Measurements from ENCODE around the gene DUSP10. TPM values are rescaled to one million over a fixed set of nuclear protein-coding genes. Genes with fewer than 3 reads are reported as not detected.

The DUSP10 gene
- total RNA-seq, 1 experiment from 2014 or later: 2.0 TPM

GRCh38 chr1:221759436-221759835, 17.5 kb upstream of the DUSP10 start:
- CTCF ChIA-PET: no interaction called here
- peaks cover 23% of the 10 kb centered on the region for H3K27me3 Mint-ChIP-seq (ENCODE audit: insufficient read depth, unreplicated experiment)
- DNase-seq: no peak
- intact Hi-C loops (cut with micrococcal nuclease; ENCODE audit: unreplicated experiment): no loop called here
- H3K4me1 Mint-ChIP-seq (ENCODE audit: low read depth, unreplicated experiment): no peaks in the 10 kb centered on the region
- BruUV-seq (replicated peaks): no TSS peak
- H3K36me3 Mint-ChIP-seq (ENCODE audit: insufficient read depth, unreplicated experiment): no peaks in the 10 kb centered on the region
- no peaks in the 10 kb centered on the region for H3K36me3 ChIP-seq (ENCODE audit: control insufficient read depth, insufficient read depth, low read length)
- no peaks in the 10 kb centered on the region for H3K4me1 ChIP-seq
- no peak overlapping the region for H3K4me3 ChIP-seq (ENCODE audit: low read depth, low read length)
- no peak for TF ChIP-seq CTCF (IDR thresholded peaks at IDR 0.05; ENCODE audit: insufficient read depth in 1 of 2, low read depth in 1 of 2, low read length in 1 of 2, severe bottlenecking in 1 of 2, unreplicated experiment in 1 of 2)
- no peaks in the 10 kb centered on the region for H3K27me3 ChIP-seq (replicated peaks; ENCODE audit: control insufficient read depth, insufficient read depth, low read length)
- H3K9me3 ChIP-seq: no peaks in the 10 kb centered on the region
- POLR2A ChIA-PET: no interaction called here
- H3K9me3 Mint-ChIP-seq (ENCODE audit: unreplicated experiment): no peaks in the 10 kb centered on the region
- H3K4me3 Mint-ChIP-seq (ENCODE audit: unreplicated experiment): no peak overlapping the region
- no peak overlapping the region for H3K27ac Mint-ChIP-seq (ENCODE audit: unreplicated experiment)

- DNase-seq: no peak
- no peaks in the 10 kb centered on the region for H3K27me3 ChIP-seq (replicated peaks; ENCODE audit: control insufficient read depth, insufficient read depth, low read length)
- H3K4me1 ChIP-seq: no peaks in the 10 kb centered on the region
- CTCF ChIA-PET: no interaction called here
- Mint-ChIP-seq H3K4me1 (ENCODE audit: low read depth, unreplicated experiment) (no peaks in the 10 kb centered on the region), H3K27ac (ENCODE audit: unreplicated experiment) (no peak overlapping the region), H3K36me3 (ENCODE audit: insufficient read depth, unreplicated experiment) (no peaks in the 10 kb centered on the region), H3K27me3 (ENCODE audit: insufficient read depth, unreplicated experiment) (peaks cover 24% of the 10 kb centered on the region), H3K9me3 (ENCODE audit: unreplicated experiment) (no peaks in the 10 kb centered on the region), H3K4me3 (ENCODE audit: unreplicated experiment) (no peak overlapping the region)
- no TSS peak for BruUV-seq (replicated peaks)
- no peaks in the 10 kb centered on the region for H3K9me3 ChIP-seq
- POLR2A ChIA-PET: no interaction called here
- no peak overlapping the region for H3K4me3 ChIP-seq (ENCODE audit: low read depth, low read length)
- no peak for TF ChIP-seq CTCF (IDR thresholded peaks at IDR 0.05; ENCODE audit: insufficient read depth in 1 of 2, low read depth in 1 of 2, low read length in 1 of 2, severe bottlenecking in 1 of 2, unreplicated experiment in 1 of 2)
- intact Hi-C loops (cut with micrococcal nuclease; ENCODE audit: unreplicated experiment): no loop called here
- H3K36me3 ChIP-seq (ENCODE audit: control insufficient read depth, insufficient read depth, low read length): no peaks in the 10 kb centered on the region
These were observed 16.6 kb upstream of the DUSP10 start for GRCh38 chr1:221758455-221758854.

- Histone ChIP-seq H3K4me1 (no peaks in the 10 kb centered on the region), H3K9me3 (no peaks in the 10 kb centered on the region), H3K4me3 (ENCODE audit: low read depth, low read length) (no peak overlapping the region), H3K36me3 (ENCODE audit: control insufficient read depth, insufficient read depth, low read length) (no peaks in the 10 kb centered on the region), H3K27me3 (replicated peaks; ENCODE audit: control insufficient read depth, insufficient read depth, low read length) (no peaks in the 10 kb centered on the region)
- no TSS peak for BruUV-seq (replicated peaks)
- Mint-ChIP-seq H3K4me1 (ENCODE audit: low read depth, unreplicated experiment) (no peaks in the 10 kb centered on the region), H3K36me3 (ENCODE audit: insufficient read depth, unreplicated experiment) (no peaks in the 10 kb centered on the region), H3K27me3 (ENCODE audit: insufficient read depth, unreplicated experiment) (peaks cover 22% of the 10 kb centered on the region), H3K4me3 (ENCODE audit: unreplicated experiment) (no peak overlapping the region), H3K27ac (ENCODE audit: unreplicated experiment) (no peak overlapping the region), H3K9me3 (ENCODE audit: unreplicated experiment) (no peaks in the 10 kb centered on the region)
- intact Hi-C loops (cut with micrococcal nuclease; ENCODE audit: unreplicated experiment): no loop called here
- no peak for TF ChIP-seq CTCF (IDR thresholded peaks at IDR 0.05; ENCODE audit: insufficient read depth in 1 of 2, low read depth in 1 of 2, low read length in 1 of 2, severe bottlenecking in 1 of 2, unreplicated experiment in 1 of 2)
- DNase-seq: no peak
- ChIA-PET POLR2A (no interaction called here), CTCF (no interaction called here)
These were observed 15.1 kb upstream of the DUSP10 start for GRCh38 chr1:221756830-221757551.

Measured in Caco-2 (cell line).